ENCODE data around the gene ZFYVE28.

- TF ChIP-seq POLR2A (IDR thresholded peaks at IDR 0.05; ENCODE audit: low read depth, low read length) (no peak), POLR2AphosphoS5 (IDR thresholded peaks at IDR 0.05; ENCODE audit: low read depth, low read length) (no peak), TAF1 (IDR thresholded peaks at IDR 0.05; ENCODE audit: low read depth, low read length) (no peak)
Measured at GRCh38 chr4:2354118-2354517, 64.3 kb downstream of the ZFYVE28 start.
